Osteoblast (primary cell): ENCODE data around the gene AKAP12. TPM values are rescaled to one million over a fixed set of nuclear protein-coding genes. Genes with fewer than 3 reads are reported as not detected.

ENCODE experiments used
- DNase-seq: peaks from one replicate; pipeline ENCODE4 v3.0.0; 2011; ENCODE audit warnings: low spot score, mixed read lengths; ENCODE audit not compliant: insufficient read length; ENCODE audit errors: missing footprints
- H2AFZ ChIP-seq: 2 replicates; pipeline ENCODE4 v1.6.0; 2011; ENCODE audit warnings: mild to moderate bottlenecking, low read length
- H3K27ac ChIP-seq: 2 replicates; pipeline ENCODE4 v1.5.1; 2011; ENCODE audit warnings: mild to moderate bottlenecking, low read depth, low read length, moderate library complexity
- H3K27me3 ChIP-seq: 2 replicates; pipeline ENCODE4 v1.6.0; 2012; ENCODE audit warnings: mild to moderate bottlenecking, control low read depth, inconsistent platforms, low read length, moderate library complexity; ENCODE audit not compliant: insufficient read depth
- H3K36me3 ChIP-seq: 2 replicates; pipeline ENCODE4 v1.5.1; 2011; ENCODE audit warnings: mild to moderate bottlenecking, low read length, control low read depth, moderate library complexity; ENCODE audit not compliant: insufficient read depth
- H3K4me1 ChIP-seq: 2 replicates; pipeline ENCODE4 v1.5.1; 2011; ENCODE audit warnings: mild to moderate bottlenecking, low read length, control low read depth, moderate library complexity; ENCODE audit not compliant: insufficient read depth
- H3K4me2 ChIP-seq: 2 replicates; pipeline ENCODE4 v1.6.0; 2011; ENCODE audit warnings: mild to moderate bottlenecking, low read length; ENCODE audit not compliant: insufficient read depth
- H3K4me3 ChIP-seq: fragments of 200-600 bp; sonication (generic); 3 replicates; pipeline ENCODE4 v1.5.1; 2012; ENCODE audit warnings: mild to moderate bottlenecking, low read length, inconsistent platforms; ENCODE audit not compliant: insufficient read depth
- H3K79me2 ChIP-seq: 2 replicates; pipeline ENCODE4 v1.6.0; 2012; ENCODE audit warnings: mild to moderate bottlenecking, low read length, control low read depth, inconsistent platforms; ENCODE audit not compliant: insufficient read depth
- H3K9me3 ChIP-seq: 2 replicates; pipeline ENCODE4 v1.5.1; 2011; ENCODE audit warnings: low read depth, low read length, control low read depth
- H4K20me1 ChIP-seq: 2 replicates; pipeline ENCODE4 v1.6.0; 2012; ENCODE audit warnings: mild to moderate bottlenecking, low read length, control low read depth; ENCODE audit not compliant: insufficient read depth
- total RNA-seq: library from RNA; depleted of rRNA; stranded (reverse); fragments of >200 nt; gene quantifications from 2 replicates; pipeline ENCODE4 v1.2.3, GENCODE V29; 2012
- TF ChIP-seq, protein P1 (sequence below): IDR thresholded peaks from 2 replicates; pipeline ENCODE4 v1.5.1; 2011; ENCODE audit warnings: mild to moderate bottlenecking, low read depth, low read length, moderate library complexity; ENCODE audit errors: extremely low read depth

The AKAP12 gene
- total RNA-seq, 1 donor: 67.3 TPM

GRCh38 chr6:151358475-151358874 is 118.7 kb downstream of the AKAP12 start:
- Histone ChIP-seq H3K36me3 (peaks cover 7% of the 10 kb centered on the region), H3K4me3 (no peak overlapping the region), H3K9me3 (no peaks in the 10 kb centered on the region), H3K4me2 (no peak overlapping the region), H3K79me2 (no peaks in the 10 kb centered on the region), H2AFZ (no peak overlapping the region), H3K27ac (no peak overlapping the region), H4K20me1 (no peaks in the 10 kb centered on the region), H3K27me3 (no peaks in the 10 kb centered on the region), H3K4me1 (no peaks in the 10 kb centered on the region)
- DNase-seq: no peak
- TF ChIP-seq, protein P1, sequence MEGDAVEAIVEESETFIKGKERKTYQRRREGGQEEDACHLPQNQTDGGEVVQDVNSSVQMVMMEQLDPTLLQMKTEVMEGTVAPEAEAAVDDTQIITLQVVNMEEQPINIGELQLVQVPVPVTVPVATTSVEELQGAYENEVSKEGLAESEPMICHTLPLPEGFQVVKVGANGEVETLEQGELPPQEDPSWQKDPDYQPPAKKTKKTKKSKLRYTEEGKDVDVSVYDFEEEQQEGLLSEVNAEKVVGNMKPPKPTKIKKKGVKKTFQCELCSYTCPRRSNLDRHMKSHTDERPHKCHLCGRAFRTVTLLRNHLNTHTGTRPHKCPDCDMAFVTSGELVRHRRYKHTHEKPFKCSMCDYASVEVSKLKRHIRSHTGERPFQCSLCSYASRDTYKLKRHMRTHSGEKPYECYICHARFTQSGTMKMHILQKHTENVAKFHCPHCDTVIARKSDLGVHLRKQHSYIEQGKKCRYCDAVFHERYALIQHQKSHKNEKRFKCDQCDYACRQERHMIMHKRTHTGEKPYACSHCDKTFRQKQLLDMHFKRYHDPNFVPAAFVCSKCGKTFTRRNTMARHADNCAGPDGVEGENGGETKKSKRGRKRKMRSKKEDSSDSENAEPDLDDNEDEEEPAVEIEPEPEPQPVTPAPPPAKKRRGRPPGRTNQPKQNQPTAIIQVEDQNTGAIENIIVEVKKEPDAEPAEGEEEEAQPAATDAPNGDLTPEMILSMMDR: no peak

GRCh38 chr6:151359486-151359885 is 119.7 kb downstream of the AKAP12 start:
- Histone ChIP-seq H2AFZ (no peak overlapping the region), H3K4me2 (no peak overlapping the region)

GRCh38 chr6:151365233-151365632 is 125.5 kb downstream of the AKAP12 start:
- H3K4me2 ChIP-seq: no peak overlapping the region
- no peak overlapping the region for H3K4me3 ChIP-seq
- H3K27me3 ChIP-seq: no peaks in the 10 kb centered on the region
- DNase-seq: no peak
- TF ChIP-seq, protein P1: no peak
- no peaks in the 10 kb centered on the region for H3K4me1 ChIP-seq
- no peak overlapping the region for H2AFZ ChIP-seq
- no peaks in the 10 kb centered on the region for H4K20me1 ChIP-seq
- H3K9me3 ChIP-seq: no peaks in the 10 kb centered on the region
- H3K79me2 ChIP-seq: peaks cover 3% of the 10 kb centered on the region
- H3K27ac ChIP-seq: no peak overlapping the region
- peaks cover 19% of the 10 kb centered on the region for H3K36me3 ChIP-seq

More at GRCh38 chr6:151359486-151359885, 119.7 kb downstream of the AKAP12 start:
- Histone ChIP-seq H3K27ac (no peak overlapping the region), H4K20me1 (no peaks in the 10 kb centered on the region), H3K4me1 (no peaks in the 10 kb centered on the region), H3K79me2 (no peaks in the 10 kb centered on the region), H3K36me3 (peaks cover 7% of the 10 kb centered on the region), H3K4me3 (no peak overlapping the region), H3K27me3 (no peaks in the 10 kb centered on the region), H3K9me3 (no peaks in the 10 kb centered on the region)
- DNase-seq: no peak
- TF ChIP-seq, protein P1: no peak

- H2AFZ ChIP-seq: no peak overlapping the region
- H3K4me3 ChIP-seq: no peak overlapping the region
- TF ChIP-seq, protein P1: peak; percentile 45
- no peak overlapping the region for H3K27ac ChIP-seq
- no peaks in the 10 kb centered on the region for H4K20me1 ChIP-seq
- peaks cover 7% of the 10 kb centered on the region for H3K4me1 ChIP-seq
- peaks cover 27% of the 10 kb centered on the region for H3K36me3 ChIP-seq
- H3K79me2 ChIP-seq: peaks cover 42% of the 10 kb centered on the region
- H3K9me3 ChIP-seq: no peaks in the 10 kb centered on the region
- H3K27me3 ChIP-seq: no peaks in the 10 kb centered on the region
- H3K4me2 ChIP-seq: no peak overlapping the region
- DNase-seq: peak; percentile 67
These were observed 130.8 kb downstream of the AKAP12 start for GRCh38 chr6:151370509-151371078.
